Calu3 (cell line): ENCODE results near the gene SMURF2. TPM values are rescaled to one million over a fixed set of nuclear protein-coding genes. Genes with fewer than 3 reads are reported as not detected.

Experiments
- BruUV-seq: library from RNA; stranded (reverse); fragments of 400-500 nt; replicated peaks from 2 replicates; lab custom pipeline; 2021; lab: Mats Ljungman, UMichigan
- CTCF ChIA-PET: fragments of 300-600 bp; sonication (Branson Sonifier 250); formaldehyde crosslinking; loops from one replicate; lab custom pipeline; 2022; ENCODE audit warnings: antibody characterized with exemption; lab: Charles Lee
- DNase-seq: peaks from one replicate; pipeline ENCODE4 v3.0.0; 2022
- H3K27ac Mint-ChIP-seq: one replicate; pipeline ENCODE4 v1.8.0; 2022; ENCODE audit warnings: mixed read lengths; ENCODE audit not compliant: unreplicated experiment
- H3K27me3 Mint-ChIP-seq: one replicate; pipeline ENCODE4 v1.8.0; 2022; ENCODE audit warnings: mixed read lengths; ENCODE audit not compliant: unreplicated experiment
- H3K36me3 Mint-ChIP-seq: one replicate; pipeline ENCODE4 v1.8.0; 2022; ENCODE audit warnings: mild to moderate bottlenecking, moderate library complexity, mixed read lengths; ENCODE audit not compliant: insufficient read depth, unreplicated experiment
- H3K4me1 Mint-ChIP-seq: one replicate; pipeline ENCODE4 v1.8.0; 2022; ENCODE audit warnings: mild to moderate bottlenecking, low read depth, mixed read lengths; ENCODE audit not compliant: unreplicated experiment
- H3K4me3 Mint-ChIP-seq: one replicate; pipeline ENCODE4 v1.8.0; 2022; ENCODE audit warnings: mild to moderate bottlenecking, low read depth, moderate library complexity, mixed read lengths; ENCODE audit not compliant: unreplicated experiment
- H3K9me3 Mint-ChIP-seq: one replicate; pipeline ENCODE4 v1.8.0; 2022; ENCODE audit warnings: low read depth, mixed read lengths; ENCODE audit not compliant: unreplicated experiment
- CTCF ChIP-seq: fragments of 200-600 bp; IDR thresholded peaks from one replicate; pipeline ENCODE4 v1.8.0; 2022; ENCODE audit warnings: antibody characterized with exemption; ENCODE audit not compliant: unreplicated experiment
- intact Hi-C: fragments of 100-400 bp; cut with micrococcal nuclease; formaldehyde crosslinking; loops from one replicate; pipeline ENCODE4 v1.10.0; 2022; ENCODE audit not compliant: unreplicated experiment
- total RNA-seq: library from RNA; stranded (reverse); gene quantifications from 2 replicates; pipeline ENCODE4 v1.2.3, GENCODE V29; 2022

SMURF2 gene
- total RNA-seq, 1 experiment from 2014 or later: 18.8 TPM

- Mint-ChIP-seq H3K27me3 (no peaks in the 10 kb centered on the region), H3K9me3 (no peaks in the 10 kb centered on the region), H3K27ac (no peak overlapping the region), H3K4me3 (no peak overlapping the region), H3K4me1 (no peaks in the 10 kb centered on the region), H3K36me3 (peaks cover 13% of the 10 kb centered on the region)
- BruUV-seq: no TSS peak
- intact Hi-C loops: no loop called here
- CTCF ChIA-PET: no interaction called here
- TF ChIP-seq CTCF: no peak
- no peak for DNase-seq
Measured at GRCh38 chr17:64598672-64599071, 63.4 kb downstream of the SMURF2 start.

- Mint-ChIP-seq H3K27me3 (no peaks in the 10 kb centered on the region), H3K4me1 (no peaks in the 10 kb centered on the region), H3K9me3 (no peaks in the 10 kb centered on the region), H3K27ac (no peak overlapping the region), H3K36me3 (peaks cover 13% of the 10 kb centered on the region), H3K4me3 (no peak overlapping the region)
- BruUV-seq: no TSS peak
- CTCF ChIA-PET: no interaction called here
- no peak for TF ChIP-seq CTCF
- intact Hi-C loops: no loop called here
- no peak for DNase-seq
Measured at GRCh38 chr17:64596988-64597387, 65.1 kb downstream of the SMURF2 start.

GRCh38 chr17:64596439-64596838 lies 65.7 kb downstream of the SMURF2 start:
- Mint-ChIP-seq H3K4me1 (no peaks in the 10 kb centered on the region), H3K27me3 (no peaks in the 10 kb centered on the region), H3K9me3 (no peaks in the 10 kb centered on the region), H3K4me3 (no peak overlapping the region), H3K36me3 (peaks cover 13% of the 10 kb centered on the region), H3K27ac (no peak overlapping the region)
- DNase-seq: no peak
- BruUV-seq: no TSS peak
- TF ChIP-seq CTCF: no peak
- intact Hi-C loops: no loop called here
- CTCF ChIA-PET: no interaction called here

- no TSS peak for BruUV-seq
- Mint-ChIP-seq H3K36me3 (peaks cover 7% of the 10 kb centered on the region), H3K9me3 (no peaks in the 10 kb centered on the region), H3K27ac (no peak overlapping the region), H3K4me3 (no peak overlapping the region), H3K4me1 (no peaks in the 10 kb centered on the region), H3K27me3 (no peaks in the 10 kb centered on the region)
- intact Hi-C loops: no loop called here
- TF ChIP-seq CTCF: no peak
- DNase-seq: no peak
- CTCF ChIA-PET: no interaction called here
Measured at GRCh38 chr17:64591944-64592343, 70.2 kb downstream of the SMURF2 start.
